Measurements from ENCODE around the gene PLEKHA7. TPM values are rescaled to one million over a fixed set of nuclear protein-coding genes. Genes with fewer than 3 reads are reported as not detected.

Gene PLEKHA7
- total and polyA plus RNA-seq, 2 of the 13 experiments (the other 11 are each of a cell fraction or from before 2014, with no cell fraction given), result 17.5 to 18.7 TPM

DNA sequence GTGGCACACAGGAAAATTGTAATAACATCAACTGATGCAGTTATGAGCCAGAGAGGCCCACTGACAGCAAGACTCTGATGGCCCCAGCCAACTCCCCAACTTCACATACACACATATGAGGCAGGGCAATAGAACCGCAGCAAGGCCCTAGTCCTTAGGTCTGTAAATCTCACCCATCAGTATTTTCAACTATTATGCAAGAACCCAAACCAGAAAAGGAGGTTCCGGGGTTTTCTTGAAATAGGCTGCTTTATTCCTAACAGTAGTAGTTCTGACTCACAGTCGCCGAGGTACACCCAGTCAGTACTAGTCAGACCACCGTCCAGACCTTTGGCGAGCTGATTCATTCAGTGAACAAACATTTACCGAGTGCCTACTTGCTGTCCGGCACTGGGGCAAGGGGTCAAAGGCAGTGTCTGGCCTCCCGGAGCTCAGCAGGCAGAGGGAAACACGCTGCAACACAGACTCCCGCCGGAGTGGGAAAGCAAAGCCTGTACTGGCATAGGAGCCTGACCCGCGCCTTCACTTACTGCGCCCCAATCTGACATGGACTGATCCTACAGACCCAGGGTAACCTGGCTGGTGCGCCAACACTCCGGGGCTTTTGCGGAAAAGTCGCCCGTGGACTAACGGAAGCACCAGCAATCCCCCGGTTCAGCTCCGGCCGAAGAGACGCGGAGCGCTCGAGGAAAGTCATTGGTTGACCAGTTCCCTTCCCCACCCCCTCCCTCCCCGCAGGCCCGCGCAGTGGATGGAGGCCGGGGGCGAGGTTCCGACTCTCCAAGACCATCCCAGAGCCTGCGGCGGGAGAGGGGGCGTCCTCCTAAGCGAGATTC is 1.3 kb downstream of the PLEKHA7 start (continued):
- peak; percentile 11; the same call in 1 of the 2 replicates for TF ChIP-seq ZNF556 (CRISPR knock-in tag; IDR thresholded peaks at IDR 0.05; ENCODE audit: borderline replicate concordance)
- no peak for TF ChIP-seq BHLHE40 (IDR thresholded peaks at IDR 0.05; ENCODE audit: low read length)
- TF ChIP-seq ZNF501 (CRISPR knock-in tag; IDR thresholded peaks at IDR 0.05), result peak; percentile 37; the same call in 1 of the 2 replicates
- TF ChIP-seq HMG20B (CRISPR knock-in tag; conservative IDR thresholded peaks at IDR 0.05), result 0 out of 2 replicates have a peak, but pooled peaks have one; percentile 54
- TF ChIP-seq CBX1 (IDR thresholded peaks at IDR 0.05; ENCODE audit: low read depth), result no peak
- TF ChIP-seq, protein P1, sequence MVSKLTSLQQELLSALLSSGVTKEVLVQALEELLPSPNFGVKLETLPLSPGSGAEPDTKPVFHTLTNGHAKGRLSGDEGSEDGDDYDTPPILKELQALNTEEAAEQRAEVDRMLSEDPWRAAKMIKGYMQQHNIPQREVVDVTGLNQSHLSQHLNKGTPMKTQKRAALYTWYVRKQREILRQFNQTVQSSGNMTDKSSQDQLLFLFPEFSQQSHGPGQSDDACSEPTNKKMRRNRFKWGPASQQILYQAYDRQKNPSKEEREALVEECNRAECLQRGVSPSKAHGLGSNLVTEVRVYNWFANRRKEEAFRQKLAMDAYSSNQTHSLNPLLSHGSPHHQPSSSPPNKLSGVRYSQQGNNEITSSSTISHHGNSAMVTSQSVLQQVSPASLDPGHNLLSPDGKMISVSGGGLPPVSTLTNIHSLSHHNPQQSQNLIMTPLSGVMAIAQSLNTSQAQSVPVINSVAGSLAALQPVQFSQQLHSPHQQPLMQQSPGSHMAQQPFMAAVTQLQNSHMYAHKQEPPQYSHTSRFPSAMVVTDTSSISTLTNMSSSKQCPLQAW (CRISPR knock-in tag; IDR thresholded peaks at IDR 0.05), result peak; percentile 56; the same call in 1 of the 2 replicates
- no peak for TF ChIP-seq RARG (CRISPR knock-in tag; IDR thresholded peaks at IDR 0.05; ENCODE audit: low read depth)
- TF ChIP-seq ZMYM3 (CRISPR knock-in tag; IDR thresholded peaks at IDR 0.05), result peak; percentile 41; the same call in 1 of the 2 replicates
- TF ChIP-seq, protein P2, sequence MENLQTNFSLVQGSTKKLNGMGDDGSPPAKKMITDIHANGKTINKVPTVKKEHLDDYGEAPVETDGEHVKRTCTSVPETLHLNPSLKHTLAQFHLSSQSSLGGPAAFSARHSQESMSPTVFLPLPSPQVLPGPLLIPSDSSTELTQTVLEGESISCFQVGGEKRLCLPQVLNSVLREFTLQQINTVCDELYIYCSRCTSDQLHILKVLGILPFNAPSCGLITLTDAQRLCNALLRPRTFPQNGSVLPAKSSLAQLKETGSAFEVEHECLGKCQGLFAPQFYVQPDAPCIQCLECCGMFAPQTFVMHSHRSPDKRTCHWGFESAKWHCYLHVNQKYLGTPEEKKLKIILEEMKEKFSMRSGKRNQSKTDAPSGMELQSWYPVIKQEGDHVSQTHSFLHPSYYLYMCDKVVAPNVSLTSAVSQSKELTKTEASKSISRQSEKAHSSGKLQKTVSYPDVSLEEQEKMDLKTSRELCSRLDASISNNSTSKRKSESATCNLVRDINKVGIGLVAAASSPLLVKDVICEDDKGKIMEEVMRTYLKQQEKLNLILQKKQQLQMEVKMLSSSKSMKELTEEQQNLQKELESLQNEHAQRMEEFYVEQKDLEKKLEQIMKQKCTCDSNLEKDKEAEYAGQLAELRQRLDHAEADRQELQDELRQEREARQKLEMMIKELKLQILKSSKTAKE (CRISPR knock-in tag; IDR thresholded peaks at IDR 0.05; ENCODE audit: borderline replicate concordance), result peak; percentile 98
- TF ChIP-seq, protein P3, sequence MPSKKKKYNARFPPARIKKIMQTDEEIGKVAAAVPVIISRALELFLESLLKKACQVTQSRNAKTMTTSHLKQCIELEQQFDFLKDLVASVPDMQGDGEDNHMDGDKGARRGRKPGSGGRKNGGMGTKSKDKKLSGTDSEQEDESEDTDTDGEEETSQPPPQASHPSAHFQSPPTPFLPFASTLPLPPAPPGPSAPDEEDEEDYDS (CRISPR knock-in tag; IDR thresholded peaks at IDR 0.05), result peak; percentile 70
- TF ChIP-seq, protein P4, sequence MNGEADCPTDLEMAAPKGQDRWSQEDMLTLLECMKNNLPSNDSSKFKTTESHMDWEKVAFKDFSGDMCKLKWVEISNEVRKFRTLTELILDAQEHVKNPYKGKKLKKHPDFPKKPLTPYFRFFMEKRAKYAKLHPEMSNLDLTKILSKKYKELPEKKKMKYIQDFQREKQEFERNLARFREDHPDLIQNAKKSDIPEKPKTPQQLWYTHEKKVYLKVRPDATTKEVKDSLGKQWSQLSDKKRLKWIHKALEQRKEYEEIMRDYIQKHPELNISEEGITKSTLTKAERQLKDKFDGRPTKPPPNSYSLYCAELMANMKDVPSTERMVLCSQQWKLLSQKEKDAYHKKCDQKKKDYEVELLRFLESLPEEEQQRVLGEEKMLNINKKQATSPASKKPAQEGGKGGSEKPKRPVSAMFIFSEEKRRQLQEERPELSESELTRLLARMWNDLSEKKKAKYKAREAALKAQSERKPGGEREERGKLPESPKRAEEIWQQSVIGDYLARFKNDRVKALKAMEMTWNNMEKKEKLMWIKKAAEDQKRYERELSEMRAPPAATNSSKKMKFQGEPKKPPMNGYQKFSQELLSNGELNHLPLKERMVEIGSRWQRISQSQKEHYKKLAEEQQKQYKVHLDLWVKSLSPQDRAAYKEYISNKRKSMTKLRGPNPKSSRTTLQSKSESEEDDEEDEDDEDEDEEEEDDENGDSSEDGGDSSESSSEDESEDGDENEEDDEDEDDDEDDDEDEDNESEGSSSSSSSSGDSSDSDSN (CRISPR knock-in tag; IDR thresholded peaks at IDR 0.05), result peak; percentile 88
- TF ChIP-seq, protein P5, sequence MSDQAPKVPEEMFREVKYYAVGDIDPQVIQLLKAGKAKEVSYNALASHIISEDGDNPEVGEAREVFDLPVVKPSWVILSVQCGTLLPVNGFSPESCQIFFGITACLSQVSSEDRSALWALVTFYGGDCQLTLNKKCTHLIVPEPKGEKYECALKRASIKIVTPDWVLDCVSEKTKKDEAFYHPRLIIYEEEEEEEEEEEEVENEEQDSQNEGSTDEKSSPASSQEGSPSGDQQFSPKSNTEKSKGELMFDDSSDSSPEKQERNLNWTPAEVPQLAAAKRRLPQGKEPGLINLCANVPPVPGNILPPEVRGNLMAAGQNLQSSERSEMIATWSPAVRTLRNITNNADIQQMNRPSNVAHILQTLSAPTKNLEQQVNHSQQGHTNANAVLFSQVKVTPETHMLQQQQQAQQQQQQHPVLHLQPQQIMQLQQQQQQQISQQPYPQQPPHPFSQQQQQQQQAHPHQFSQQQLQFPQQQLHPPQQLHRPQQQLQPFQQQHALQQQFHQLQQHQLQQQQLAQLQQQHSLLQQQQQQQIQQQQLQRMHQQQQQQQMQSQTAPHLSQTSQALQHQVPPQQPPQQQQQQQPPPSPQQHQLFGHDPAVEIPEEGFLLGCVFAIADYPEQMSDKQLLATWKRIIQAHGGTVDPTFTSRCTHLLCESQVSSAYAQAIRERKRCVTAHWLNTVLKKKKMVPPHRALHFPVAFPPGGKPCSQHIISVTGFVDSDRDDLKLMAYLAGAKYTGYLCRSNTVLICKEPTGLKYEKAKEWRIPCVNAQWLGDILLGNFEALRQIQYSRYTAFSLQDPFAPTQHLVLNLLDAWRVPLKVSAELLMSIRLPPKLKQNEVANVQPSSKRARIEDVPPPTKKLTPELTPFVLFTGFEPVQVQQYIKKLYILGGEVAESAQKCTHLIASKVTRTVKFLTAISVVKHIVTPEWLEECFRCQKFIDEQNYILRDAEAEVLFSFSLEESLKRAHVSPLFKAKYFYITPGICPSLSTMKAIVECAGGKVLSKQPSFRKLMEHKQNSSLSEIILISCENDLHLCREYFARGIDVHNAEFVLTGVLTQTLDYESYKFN (CRISPR knock-in tag; conservative IDR thresholded peaks at IDR 0.05), result peak; percentile 82
- peak; percentile 89 for TF ChIP-seq XRCC5 (optimal IDR thresholded peaks at IDR 0.05; ENCODE audit: low read length)
- TF ChIP-seq ZNF652 (CRISPR knock-in tag; IDR thresholded peaks at IDR 0.05; ENCODE audit: borderline replicate concordance, low read depth), result peak; percentile 47; the same call in 1 of the 2 replicates
- no peak for TF ChIP-seq EEA1 (CRISPR knock-in tag; IDR thresholded peaks at IDR 0.05; ENCODE audit: borderline replicate concordance)
- TF ChIP-seq MTA1 (CRISPR knock-in tag; IDR thresholded peaks at IDR 0.05; ENCODE audit: borderline replicate concordance), result peak; percentile 59; the same call in 1 of the 2 replicates
- TF ChIP-seq SYNCRIP (IDR thresholded peaks at IDR 0.05; ENCODE audit: insufficient read depth, low read depth, low read length), result no peak
- TF ChIP-seq ZEB1 (IDR thresholded peaks at IDR 0.05; ENCODE audit: insufficient replicate concordance, low read depth), result no peak
